AG08395 (cell line): ENCODE data around the gene SLC1A3.

Experiments used
- DNase-seq: peaks from one replicate; pipeline ENCODE4 v3.0.0; 2012; ENCODE audit warnings: mixed read lengths, low spot score

Gene SLC1A3

DNA sequence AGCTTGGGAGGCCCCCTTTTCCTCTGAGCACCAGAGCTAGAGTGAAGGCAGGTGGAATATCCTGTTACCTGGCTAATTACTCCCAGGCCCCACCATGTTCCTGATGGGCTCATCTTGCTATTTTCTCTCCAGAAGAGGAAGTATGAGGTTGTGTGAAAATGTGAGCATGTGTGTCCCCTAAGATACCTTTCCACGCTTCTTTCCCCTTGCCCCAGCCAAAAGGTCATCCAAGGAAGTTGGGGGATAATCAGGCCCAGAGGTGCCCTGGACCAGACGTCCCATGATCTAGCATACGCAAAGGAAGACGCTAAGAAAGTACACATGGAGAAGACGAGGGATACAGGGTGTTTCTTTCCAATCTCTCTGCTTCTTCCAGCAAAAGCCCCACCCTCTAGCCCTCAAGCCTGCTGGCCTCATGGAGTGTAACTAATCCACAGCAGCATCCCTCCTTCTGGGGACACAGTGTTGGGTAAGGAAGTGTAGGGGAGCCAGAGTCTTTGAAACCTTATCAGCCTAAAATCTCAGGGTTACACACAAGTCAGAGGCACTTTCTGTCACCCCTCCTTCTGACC lies 115.3 kb downstream of the SLC1A3 start:
- no peak for DNase-seq

DNA sequence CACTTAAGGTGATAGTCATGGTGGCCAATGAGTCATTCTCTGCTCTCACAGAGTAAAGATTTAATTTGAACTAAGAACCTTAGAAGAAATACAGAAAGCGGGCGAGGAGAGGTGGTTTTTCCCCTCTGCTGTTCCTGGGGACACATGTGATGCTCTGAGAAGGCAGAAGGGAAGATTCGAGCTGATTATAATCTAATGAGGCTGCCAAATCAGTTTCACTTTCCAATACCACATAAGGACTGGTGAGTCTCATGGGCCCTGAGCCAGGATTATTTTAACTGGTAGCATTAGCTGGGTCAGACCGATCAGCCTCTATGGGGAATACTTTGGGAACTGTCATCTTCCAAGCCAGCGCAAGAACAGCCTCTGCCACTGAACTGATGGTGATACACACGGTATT lies 116.5 kb downstream of the SLC1A3 start:
- DNase-seq = no peak

DNA sequence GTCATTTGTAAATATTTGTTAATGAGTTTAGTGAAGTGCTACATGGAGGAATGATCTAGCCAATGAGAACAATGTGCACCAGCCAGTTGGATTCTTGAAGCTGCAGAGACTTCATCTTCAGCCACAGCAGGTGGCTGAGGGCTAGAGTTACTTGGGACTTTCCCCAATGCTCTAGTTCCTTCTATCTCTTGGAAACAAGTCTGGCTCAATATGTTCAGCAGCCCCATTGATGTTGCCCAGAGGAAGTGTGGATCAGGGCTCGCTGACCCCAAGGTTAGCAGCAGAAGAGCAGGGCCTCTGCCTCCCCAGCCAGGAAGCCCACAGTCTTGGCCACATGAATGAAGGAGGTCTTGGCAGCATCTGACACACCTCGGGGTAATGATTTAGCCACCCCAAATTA lies 117.5 kb downstream of the SLC1A3 start:
- DNase-seq = no peak

DNA sequence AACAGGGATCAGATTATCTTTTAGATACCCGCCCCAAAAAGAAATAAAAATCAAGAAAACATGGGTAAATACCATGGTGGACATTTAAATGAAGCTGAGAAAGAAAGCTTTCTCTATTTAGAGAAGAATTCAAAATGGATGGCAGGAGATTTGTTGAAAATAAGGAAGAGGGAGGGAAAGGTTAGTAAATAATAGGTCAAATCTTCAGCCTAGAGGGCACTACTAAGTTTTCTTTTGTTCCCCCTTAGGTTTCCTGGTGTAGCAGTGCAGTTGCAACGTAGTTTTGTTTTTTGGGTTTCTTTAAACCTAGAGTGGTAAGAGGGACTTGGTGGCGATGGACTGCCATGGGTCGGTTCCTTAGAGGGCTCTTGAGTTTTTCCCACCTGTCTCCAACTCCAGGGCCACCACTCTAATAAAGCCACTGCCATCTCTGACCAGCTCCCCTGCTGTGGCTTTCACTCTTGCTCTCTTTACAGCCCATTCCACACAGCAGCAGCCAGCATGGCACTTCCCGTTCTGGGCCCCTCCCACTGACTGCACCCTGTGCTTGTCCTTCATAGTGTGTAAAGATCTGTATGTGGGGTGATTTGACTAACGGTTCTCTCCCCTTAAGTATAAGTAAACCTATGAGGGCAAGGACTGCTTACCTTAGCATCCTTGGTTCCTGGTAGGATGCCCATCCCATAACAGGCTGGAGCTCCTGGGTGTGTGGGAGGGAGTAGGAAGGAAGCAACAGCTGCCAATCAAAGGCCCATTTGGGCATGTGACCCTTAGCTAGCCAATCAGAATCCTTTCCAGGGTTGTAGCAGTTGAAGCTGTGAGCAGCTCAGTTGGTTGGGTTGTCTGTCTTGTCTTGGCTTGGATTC lies 118.3 kb downstream of the SLC1A3 start:
- no peak for DNase-seq

DNA sequence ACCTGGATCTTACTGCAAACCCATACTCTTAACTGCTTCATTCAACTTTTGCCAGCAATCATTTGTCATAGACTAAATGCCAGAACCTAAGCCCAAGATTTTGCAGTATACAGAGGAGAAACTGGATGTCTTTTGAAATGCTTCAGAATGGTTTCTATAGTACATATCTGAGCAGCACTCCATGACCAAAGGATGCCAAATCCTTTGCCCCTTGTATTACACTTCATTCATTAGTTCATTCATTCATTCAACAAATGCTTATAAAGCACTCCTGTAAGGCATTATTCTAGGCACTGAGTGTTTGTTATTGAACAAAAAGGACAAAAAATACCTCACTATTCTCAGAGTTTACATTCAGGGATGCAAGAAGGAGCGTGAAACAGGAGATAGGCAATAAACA lies 119.9 kb downstream of the SLC1A3 start:
- DNase-seq = no peak

DNA sequence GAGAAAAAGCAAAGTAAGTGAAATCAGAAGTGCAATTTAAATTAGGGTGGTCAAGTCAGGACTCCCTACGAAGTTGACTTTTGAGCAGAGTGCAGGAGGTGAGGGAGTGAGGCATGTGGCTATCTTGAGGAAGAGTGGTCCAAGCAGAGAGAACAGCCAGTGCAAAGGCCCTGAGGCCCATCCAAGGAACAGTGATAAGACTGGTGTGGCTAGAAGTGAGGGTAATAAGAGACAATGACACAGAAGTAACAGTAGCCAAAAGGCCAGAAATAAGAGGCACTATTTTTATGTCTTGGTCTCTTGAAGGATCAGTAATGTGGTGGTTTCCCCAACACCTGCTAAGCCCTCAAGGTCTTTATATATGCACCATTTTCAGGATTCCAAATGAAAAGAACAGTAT lies 120.4 kb downstream of the SLC1A3 start:
- no peak for DNase-seq

DNA sequence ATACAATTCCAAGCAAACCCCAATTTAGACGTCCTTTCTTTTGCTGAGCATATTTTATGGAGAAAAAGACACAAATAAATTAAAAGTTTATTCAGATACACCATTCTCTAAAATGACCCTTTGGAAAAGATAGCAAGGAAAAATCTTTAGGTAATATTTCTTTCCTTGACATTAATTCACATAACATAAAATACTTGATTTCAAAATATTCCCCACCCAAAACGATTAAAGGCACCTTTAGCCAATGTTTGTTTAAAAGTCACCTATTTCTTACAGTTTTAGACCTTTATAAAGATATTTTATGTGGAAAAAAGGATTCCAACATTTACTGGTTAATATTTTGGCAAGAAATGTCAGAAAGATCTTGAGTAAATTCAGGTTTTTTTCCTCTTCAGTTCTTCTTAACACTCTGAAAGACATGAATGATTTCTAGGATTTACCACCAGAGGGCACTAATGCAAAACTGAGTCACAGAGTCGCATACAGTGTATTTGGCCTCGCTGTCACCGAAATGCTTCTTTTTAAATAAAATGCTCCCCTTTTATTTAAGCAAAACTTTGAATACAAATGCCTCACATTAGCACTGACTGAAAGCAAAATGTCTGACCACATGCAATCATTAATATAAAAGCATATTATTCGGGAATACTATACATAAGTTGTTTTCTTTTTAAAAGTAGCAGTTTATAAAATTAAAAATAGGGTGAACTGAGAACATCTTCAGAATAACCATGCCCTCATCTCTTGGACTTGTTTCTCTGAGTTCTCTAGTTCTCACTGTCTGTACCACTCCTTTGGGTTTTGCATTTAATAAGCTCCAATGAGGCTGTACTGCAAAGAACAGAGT lies 122.5 kb downstream of the SLC1A3 start:
- DNase-seq = peak; percentile 67

DNA sequence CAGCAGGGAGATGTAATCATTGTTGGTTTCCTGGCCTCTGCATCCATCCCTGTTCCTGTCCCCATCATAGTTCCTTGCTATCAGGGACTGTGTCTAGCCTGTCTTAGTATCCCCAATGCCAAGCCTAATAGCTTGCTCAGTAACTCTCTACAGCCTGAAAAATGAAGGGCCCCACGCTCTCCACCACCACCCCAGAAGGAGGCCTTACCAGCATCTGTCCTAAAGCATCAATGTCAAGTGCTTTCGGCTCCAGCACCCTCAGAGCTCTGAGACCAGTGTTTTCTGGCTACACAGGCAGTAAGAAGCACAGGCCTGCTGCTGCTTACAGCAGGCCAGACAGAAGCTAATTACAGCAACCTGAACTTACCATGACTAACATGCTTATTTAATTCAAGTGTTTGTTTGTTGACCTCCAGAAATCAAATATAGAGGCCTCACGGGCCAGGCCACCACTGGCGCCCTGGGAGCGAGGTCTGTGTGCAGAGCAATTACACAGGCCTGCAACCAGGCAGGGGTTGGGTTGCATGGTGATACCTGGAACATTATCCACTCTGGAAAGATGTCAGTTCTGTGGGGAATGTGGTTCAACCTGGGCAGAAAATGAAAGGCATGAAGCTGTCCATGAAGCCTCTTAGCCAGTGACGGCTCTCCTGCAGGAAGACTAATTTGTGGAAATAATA lies 124.3 kb downstream of the SLC1A3 start:
- no peak for DNase-seq

DNA sequence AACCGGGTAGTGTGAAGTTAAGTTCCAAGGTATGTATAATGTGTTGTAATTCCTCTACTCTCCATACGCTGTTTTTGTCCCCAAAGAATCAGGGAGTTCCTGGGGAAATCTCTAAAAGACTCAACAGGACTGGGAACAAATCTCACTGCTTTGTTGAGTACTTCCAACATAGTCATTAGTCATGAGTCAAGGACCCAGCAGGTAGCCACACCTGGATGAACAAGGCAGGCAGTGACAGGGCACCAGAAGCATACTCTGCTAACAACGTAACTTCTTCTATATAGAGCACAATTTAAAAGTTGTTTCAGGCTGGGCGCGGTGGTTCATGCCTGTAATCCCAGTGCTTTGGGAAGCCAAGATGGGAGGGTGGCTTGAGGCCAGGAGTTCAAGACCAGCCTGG lies 126.8 kb downstream of the SLC1A3 start:
- no peak for DNase-seq

DNA sequence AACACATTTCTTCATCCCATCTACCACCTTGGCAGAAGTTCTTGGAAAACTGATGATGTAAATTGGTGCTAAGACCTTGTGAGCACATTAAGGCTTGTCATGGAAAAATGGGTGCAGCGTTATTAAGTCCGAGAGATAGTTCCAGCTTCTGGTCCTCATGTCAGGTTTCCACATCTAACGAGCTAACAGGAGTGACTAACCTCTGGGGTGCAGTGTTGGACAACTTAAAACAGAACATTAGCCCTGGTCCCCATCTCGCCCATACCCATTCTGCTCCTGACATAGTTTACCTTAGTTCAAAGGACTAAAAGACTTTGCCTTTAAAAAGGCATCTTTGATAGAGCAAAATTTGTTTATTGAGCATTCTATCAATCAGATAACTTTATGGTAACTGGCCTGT lies 128.0 kb downstream of the SLC1A3 start:
- peak; percentile 18 for DNase-seq

DNA sequence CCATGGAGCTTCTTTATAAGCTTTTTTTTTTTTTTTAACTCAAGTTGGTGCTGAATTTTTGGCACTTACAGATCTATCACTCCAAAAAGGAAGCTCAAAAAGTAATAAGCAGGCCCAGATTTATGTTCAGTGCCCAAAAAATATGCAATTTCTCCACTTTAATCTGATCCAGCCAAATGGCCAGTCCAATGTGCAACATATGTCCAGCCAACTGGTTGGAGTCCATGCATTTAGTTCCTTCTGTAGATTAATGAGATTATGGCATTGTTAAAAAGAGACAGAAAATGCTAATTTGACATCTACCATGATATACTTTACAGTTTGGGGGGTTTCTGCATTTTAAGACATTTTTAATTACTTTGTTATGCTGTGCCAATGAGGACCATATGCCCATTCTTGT lies 129.5 kb downstream of the SLC1A3 start:
- DNase-seq = no peak
